ENCODE results near the gene CCR6.

The CCR6 gene

DNA sequence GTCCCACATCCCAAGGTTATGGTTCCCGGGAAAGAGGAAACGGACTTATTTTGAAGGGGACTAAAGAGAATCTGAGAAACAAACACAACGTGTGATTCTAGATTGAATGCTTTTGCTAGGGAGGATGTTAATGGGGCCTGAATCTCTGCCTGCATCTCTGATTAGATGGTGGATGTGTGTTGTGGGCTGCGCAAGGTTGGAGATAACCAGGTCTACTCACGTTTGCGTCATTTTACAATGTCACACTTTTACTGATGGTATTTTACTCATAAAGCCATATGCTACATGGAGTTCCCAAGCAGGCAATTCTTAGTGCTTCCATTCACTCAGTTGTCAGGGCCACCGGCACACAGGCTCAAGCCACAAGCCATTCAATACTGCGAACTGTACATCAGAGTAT is 23.2 kb upstream of the CCR6 start:
- DNase-seq = no peak

DNA sequence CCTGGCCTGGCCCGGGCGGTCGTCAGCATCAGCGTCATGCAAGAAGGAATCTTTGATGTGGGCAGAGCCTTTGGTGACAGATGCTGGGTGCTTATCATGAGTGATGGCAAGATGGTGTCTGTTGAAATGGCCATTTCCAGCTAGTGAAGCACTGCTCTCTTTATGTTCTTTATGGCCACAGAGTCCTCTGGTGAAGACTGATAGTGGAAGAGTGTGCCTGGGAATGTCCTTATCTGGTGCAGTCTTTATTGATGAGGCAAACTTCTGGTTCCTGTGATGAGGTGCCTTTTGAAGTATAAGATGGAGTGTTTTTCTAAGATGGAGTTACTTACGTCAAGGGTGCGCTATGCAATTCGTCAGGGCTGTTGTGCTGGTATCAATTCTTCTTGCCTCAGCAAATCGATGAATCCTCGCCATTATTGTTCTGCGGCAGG is 22.6 kb upstream of the CCR6 start:
- no peak for DNase-seq

DNA sequence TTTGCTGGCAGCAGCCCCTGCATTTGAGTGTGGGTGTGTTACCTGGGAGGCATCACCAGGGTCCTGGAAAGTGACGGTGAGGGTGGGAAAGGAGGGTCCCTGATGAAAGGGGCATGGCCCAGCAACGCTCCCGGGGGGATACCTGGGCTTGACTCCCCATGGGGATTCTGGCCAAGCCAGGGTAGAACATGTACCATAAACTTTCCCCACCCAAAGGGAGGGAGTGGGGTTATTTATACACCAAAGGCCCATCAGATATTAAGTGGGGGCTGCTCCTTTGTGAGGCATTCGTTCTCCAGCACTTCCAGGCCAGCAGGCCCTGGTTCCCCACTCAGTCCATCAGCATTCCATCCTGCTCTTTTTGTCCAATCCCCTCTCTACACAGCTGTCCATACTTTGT is 20.6 kb upstream of the CCR6 start:
- no peak for DNase-seq

DNA sequence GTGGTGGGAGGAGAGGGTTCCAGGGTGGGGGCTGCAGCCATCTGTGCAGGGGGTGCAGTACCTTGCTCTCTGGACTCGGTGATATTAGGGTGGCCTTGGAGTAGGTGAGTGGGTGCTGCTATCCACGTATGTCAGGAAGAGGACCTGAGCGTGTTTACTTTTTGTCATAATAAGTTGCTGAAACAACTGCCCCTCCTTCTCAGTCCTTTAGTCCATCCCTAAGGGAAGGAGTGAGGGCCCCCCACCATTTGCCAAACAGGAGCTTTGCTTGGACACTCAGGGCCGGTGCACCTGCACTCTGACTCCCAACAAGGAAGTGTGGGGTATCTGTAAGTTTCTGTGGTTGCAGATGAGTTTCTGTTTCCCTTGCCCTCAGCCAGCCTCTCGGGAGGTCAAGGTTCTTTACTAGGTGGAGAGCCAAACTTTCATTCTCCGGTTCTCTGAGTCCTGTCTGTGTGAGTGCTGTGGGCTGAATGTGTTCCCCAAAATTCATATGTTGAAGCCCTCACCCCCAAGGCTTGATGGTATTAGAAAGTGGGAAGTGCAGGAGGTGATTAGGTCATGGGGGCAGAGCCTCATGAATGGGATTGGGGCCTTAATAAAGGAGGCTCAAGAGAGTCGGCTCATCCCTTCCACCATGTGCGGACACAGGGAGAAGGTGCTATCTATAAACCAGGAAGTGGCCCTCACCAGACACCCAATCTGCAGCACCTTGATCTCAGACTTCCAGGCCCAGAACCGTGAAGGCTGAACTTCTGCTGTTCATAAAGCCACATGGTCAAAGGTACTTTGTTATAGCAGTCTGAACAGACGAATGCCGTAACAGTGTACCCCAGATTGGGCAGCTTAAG is 19.6 kb upstream of the CCR6 start:
- peak; percentile 73 for DNase-seq

GRCh38 chr6:167104388-167104787 is 18.5 kb upstream of the CCR6 start:
- no peak for DNase-seq

DNA sequence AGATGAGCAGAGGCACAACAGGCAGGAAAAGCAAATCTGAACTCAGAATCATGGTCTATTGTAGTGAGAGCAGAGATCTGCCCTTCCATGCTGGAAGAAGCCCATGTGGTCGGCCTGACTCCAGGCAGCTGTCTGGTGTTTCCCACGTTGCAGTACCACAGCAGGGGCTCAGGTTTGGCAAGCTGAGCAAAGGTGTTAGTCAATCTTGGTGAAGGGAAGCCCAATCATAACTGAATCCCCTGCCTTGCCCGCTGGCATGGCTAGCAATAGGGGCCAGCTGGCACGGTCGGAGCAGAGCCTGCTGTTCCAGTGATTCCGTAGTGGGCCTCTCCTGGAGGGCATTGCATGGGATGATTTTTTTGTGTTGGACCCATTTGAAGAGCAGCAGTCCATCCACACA is 17.8 kb upstream of the CCR6 start:
- DNase-seq = no peak

GRCh38 chr6:167106406-167106805 is 16.5 kb upstream of the CCR6 start:
- DNase-seq = no peak

GRCh38 chr6:167107787-167108186 is 15.1 kb upstream of the CCR6 start:
- DNase-seq = no peak

DNA sequence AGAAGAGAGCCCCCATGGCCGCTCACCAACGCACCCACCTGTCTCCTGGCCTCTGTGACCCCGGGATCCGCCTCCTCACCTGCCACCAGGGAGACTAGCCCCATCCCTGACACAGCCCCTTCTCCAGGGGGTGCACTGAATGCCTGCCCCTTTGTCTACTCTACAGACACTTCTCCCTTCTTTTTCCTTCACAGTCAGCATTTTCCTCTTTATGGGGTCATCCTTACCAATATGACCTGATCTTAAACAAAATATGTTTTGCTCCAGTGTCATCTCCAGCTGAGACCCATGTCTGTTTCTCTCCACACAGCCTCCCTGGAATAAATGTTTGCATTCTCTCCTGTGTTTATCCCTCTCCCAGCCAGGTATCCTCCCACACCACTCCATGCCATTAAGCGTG is 14.6 kb upstream of the CCR6 start:
- no peak for DNase-seq

- no peak for DNase-seq
Observed at GRCh38 chr6:167109651-167110050, 13.2 kb upstream of the CCR6 start.

DNA sequence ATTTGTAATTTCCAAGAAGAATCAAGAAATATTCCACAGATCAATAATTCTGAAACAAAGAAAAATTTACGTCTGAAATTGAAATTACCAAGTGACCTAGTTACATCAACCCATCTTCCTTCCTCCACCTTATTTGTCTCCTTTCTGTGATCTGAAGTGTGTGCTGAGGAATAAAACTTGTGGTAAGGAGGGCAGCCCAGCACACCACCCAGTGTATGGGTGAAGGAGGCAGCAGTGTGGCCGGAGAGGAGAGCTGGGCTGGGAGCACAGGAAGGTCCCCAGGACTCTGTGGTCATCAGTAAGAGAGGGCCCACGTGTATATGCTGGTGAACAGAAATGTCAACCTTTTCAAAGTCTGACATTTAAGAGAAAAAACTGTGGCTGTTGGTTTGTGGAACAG is 11.3 kb upstream of the CCR6 start:
- DNase-seq = no peak

GRCh38 chr6:167112421-167112820 is 10.5 kb upstream of the CCR6 start:
- DNase-seq = no peak

- DNase-seq = peak; percentile 25
Observed at GRCh38 chr6:167113047-167113754, 9.7 kb upstream of the CCR6 start.

GRCh38 chr6:167113935-167114910 is 8.7 kb upstream of the CCR6 start:
- no peak for DNase-seq

DNA sequence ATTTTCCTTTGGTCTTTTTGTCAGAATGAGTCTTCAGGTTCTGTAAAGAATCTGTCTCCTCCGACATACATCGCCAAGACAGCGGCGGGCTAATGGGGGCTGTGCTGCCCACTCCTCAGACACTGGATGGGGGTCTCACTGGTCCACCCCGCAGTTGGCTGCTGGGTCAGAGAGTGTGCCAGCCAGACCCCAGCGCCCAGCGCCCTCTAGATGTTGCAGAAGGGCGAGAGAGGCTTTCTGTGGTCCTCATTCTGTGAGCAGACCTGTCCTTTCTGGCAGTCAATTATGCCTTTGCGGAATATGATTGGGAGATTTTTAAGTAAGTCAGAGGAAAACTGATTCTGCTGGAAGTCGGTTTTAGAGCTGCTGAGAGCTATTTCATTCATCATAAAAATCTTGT is 7.8 kb upstream of the CCR6 start:
- DNase-seq = no peak

DNA sequence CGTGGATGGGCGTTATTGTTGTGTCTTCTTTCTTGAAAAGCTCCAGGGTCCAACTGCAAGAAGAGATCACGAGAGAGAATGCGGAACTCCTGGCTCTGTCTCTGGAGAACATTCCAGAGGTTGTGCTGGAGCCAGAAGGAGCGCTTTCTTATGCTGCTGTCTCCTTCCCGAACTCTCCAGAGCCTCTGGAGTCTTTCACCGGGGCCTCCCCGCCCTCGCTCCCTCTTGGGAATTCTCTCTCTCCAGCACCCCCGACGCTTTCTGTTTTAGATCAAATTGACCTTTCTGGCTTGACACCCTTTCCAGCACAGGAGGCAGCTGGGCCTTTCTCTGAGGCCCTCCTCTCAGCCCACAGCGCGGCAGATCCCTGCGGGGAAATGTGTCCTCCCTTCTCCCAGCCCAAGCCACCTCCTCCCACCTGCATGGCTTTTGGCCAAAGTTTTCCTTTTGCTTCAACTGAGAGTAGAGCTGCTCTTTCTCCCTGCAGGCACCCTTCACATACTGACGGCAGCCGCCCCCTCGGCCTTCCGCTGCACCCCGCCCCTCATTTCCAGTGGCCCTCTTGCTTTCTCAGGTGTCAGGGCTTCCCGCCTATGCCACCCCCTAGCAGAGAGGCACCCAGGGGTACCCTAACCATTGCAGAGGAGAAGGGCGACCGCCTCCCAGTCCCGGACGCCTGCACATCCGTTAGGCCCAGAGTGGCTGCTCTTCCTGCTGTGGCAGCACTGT is 6.6 kb upstream of the CCR6 start:
- no peak for DNase-seq

GRCh38 chr6:167116838-167117228 is 6.1 kb upstream of the CCR6 start:
- no peak for DNase-seq

- no peak for DNase-seq
Observed at GRCh38 chr6:167118006-167118405, 4.9 kb upstream of the CCR6 start.

DNA sequence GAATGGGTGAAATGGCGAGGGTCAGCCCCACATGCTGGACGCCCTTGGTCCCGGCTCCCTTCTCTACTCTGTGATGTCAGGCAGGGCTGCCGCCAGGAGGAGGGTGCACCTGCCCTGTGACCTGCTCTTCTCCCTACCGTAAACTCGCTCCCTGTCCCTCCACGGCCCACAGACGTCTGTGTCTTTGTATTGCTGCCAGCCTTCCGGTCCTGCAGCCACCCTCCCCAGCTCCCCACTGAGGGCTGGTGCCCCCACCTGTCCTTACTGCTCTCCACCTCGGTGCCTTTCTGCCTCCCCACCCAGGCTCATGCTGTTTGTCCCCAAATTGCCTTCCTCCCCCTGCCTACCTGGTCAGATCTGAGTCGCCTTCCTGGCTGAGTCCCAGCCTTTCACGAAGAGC is 4.1 kb upstream of the CCR6 start:
- no peak for DNase-seq

DNA sequence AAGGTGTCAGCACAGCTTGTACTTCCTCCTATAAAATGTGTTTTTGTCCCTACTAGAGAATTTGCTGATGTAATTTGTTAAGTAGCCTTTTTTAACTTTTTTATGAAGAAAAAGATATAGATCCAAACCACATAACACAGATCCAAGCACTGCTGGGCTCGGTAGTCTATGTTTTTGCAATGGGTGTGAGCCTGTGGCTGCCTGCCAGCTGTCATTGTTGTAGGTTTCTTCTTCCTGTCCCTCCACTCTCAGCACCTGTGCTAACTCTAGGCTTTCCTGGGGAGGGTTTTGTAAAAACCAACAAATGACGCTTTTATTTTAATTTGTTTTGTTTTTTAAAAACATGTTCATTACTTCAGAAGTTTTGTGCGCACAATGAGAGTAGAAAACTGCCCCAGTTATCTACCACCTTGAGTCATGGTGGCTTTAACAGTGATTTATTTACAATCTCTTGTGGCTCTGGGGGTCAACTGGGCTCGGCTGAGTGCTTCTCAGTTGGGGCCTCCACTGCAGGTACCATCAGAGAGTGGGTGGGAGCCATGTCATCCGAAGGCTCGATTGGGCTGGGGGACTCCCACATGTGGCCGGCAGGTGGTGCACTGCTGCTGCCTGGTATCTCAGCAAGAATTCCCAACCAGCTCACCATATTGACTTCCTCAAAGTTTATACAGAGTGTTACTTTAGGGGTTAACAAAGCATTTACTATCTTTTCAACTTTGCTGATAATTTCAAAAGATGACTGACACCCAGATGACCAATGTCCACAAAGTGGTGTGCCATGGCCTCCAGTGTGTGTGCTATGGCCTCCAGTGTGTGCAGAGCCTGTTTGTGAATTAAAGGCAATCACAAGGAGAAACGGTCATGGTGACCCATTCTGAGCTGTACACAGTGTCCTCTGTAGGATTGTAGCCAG is 3.0 kb upstream of the CCR6 start:
- peak; percentile 86 for DNase-seq

- DNase-seq = no peak
Observed at GRCh38 chr6:167120583-167120903, 2.4 kb upstream of the CCR6 start.
